Skeletal muscle tissue (tissue), 4 donors: ENCODE results near the gene RASD1. TPM values are rescaled to one million over a fixed set of nuclear protein-coding genes. Genes with fewer than 3 reads are reported as not detected.

Source experiments
- H3K27ac ChIP-seq: one replicate; pipeline ENCODE4 v1.7.0; 2013; ENCODE audit warnings: mild to moderate bottlenecking, low read depth, low read length, inconsistent platforms
- H3K27me3 ChIP-seq, 3 donors: one replicate each; pipeline ENCODE4 v1.7.0; 2013; ENCODE audit warnings: low read length in 3 of 3; ENCODE audit not compliant: control insufficient read depth in 3 of 3, insufficient read depth in 3 of 3
- H3K36me3 ChIP-seq, 3 donors: one replicate each; pipeline ENCODE4 v1.7.0; 2013; ENCODE audit warnings: low read length in 3 of 3; ENCODE audit not compliant: control insufficient read depth in 3 of 3, insufficient read depth in 3 of 3
- H3K4me1 ChIP-seq, 3 donors: one replicate each; pipeline ENCODE4 v1.7.0; 2013; ENCODE audit warnings: low read length in 3 of 3, mild to moderate bottlenecking in 3 of 3; ENCODE audit not compliant: control insufficient read depth in 3 of 3, insufficient read depth in 3 of 3
- H3K4me3 ChIP-seq, 3 donors: one replicate each; pipeline ENCODE4 v1.7.0; 2013; ENCODE audit warnings: low read length in 3 of 3
- H3K9ac ChIP-seq, 3 donors: one replicate each; pipeline ENCODE4 v1.7.0; 2013; ENCODE audit warnings: low read length in 3 of 3, mild to moderate bottlenecking in 3 of 3, moderate library complexity in 2 of 3, low read depth in 1 of 3
- H3K9me3 ChIP-seq, 3 donors: one replicate each; pipeline ENCODE4 v1.7.0; 2013; ENCODE audit warnings: low read length in 3 of 3; ENCODE audit not compliant: control insufficient read depth in 3 of 3
- total RNA-seq: library from RNA; depleted of rRNA; stranded (reverse); fragments of >200 nt; gene quantifications from one replicate; pipeline ENCODE4 v1.2.3, GENCODE V29; 2014
- donor health status: Osteomylitis.

The RASD1 gene
- total RNA-seq, 1 donor from 2014 or later = 4.2 TPM

- no peak overlapping the region for H3K9ac ChIP-seq
- no peaks in the 10 kb centered on the region for H3K27me3 ChIP-seq
- H3K36me3 ChIP-seq = peaks cover 0 to 3% (median 3%) of the 10 kb centered on the region in 3 donors
- H3K4me1 ChIP-seq = peaks cover 0 to 4% (median 0%) of the 10 kb centered on the region in 3 donors
- no peak overlapping the region for H3K27ac ChIP-seq
- H3K4me3 ChIP-seq = no peak overlapping the region
- H3K9me3 ChIP-seq = no peaks in the 10 kb centered on the region
Observed at GRCh38 chr17:17518951-17519350, 22.8 kb upstream of the RASD1 start.

DNA sequence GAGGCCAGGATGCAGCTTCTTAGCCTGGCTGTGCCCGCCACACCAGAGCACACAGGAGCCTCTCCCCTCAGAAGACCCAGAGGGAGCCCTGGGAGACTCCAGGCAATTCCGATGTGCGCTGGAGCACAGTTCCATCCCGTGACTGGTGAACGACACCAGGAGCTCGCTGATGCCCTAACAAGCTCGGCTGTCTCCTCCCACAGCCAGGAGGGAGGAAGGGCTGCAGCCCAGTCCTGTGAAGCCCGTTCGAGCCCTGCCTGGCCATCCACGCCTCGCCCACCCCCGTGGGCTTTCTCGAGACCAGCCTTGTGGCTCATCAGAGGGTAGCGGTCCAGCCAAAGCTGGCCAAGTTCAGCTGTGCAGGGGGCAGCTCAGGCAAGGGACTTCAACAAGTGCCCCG lies 21.8 kb upstream of the RASD1 start:
- peaks cover 0 to 3% (median 3%) of the 10 kb centered on the region in 3 donors for H3K36me3 ChIP-seq
- H3K27me3 ChIP-seq = no peaks in the 10 kb centered on the region
- peaks cover 0 to 4% (median under 1%) of the 10 kb centered on the region in 3 donors for H3K4me1 ChIP-seq
- H3K9me3 ChIP-seq = no peaks in the 10 kb centered on the region
- H3K9ac ChIP-seq = no peak overlapping the region
- no peak overlapping the region for H3K27ac ChIP-seq
- H3K4me3 ChIP-seq = no peak overlapping the region

GRCh38 chr17:17516941-17517720 lies 20.9 kb upstream of the RASD1 start:
- Histone ChIP-seq H3K4me1 (peaks cover 3 to 9% (median 8%) of the 10 kb centered on the region in 3 donors), H3K9me3 (no peaks in the 10 kb centered on the region), H3K27me3 (no peaks in the 10 kb centered on the region), H3K27ac (peak overlapping the region; percentile 70), H3K9ac (no peak overlapping the region), H3K4me3 (no peak overlapping the region), H3K36me3 (peaks cover 0 to 3% (median 3%) of the 10 kb centered on the region in 3 donors)

- Histone ChIP-seq H3K4me1 (peaks cover 8 to 16% (median 12%) of the 10 kb centered on the region in 3 donors), H3K9ac (no peak overlapping the region), H3K4me3 (no peak overlapping the region), H3K36me3 (peaks cover 0 to 2% (median 0%) of the 10 kb centered on the region in 3 donors), H3K27me3 (no peaks in the 10 kb centered on the region), H3K27ac (peak overlapping the region; percentile 70), H3K9me3 (no peaks in the 10 kb centered on the region)
Observed at GRCh38 chr17:17515934-17516930, 20.0 kb upstream of the RASD1 start.

DNA sequence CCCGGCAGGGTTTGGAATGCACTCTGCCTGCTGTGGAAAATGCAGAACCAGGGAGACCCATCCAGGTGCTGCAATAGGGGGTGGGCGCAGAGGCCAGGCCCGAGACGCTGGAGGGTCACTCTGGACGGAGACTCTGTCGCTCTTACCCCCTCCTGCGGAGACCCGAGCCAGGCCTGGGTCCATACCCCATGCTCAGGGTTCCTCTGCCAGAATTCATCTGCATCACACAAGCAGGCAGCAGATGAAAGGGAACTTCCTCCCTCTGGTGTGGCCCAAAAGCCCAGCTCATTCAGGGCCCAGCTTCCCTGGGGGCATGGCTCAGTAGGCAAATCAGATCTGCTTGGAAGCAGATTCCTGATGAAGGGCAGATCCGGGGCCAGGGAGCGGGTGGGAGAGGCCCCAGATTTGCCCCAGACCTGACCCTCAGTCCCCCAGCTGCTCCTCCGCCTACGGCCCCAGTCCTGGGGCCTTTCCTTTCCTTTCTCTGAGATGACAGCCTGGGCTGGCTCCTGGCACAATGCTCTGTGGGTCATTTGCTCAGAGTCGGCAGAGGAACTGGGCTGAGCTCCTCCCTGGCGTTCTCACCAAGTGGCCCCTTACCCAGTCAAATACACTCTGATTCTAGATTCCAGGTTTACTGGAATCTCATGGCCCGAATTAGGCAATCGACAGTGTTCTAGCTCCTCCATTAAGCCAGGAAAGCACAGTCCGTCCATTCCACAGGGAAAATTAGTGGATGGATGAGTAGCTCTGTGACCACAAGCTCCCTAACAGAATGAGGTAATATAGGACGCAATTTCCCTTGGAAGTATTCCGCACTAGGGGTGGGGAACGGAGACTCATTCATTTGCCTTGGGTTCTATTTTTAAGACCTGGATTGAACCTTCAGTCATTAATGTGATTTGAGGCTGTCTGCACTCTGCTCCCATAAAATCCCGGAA lies 19.1 kb upstream of the RASD1 start:
- Histone ChIP-seq H3K9ac (peak overlapping the region in 2 of 3 donors; percentile 25 to 43), H3K27me3 (no peaks in the 10 kb centered on the region), H3K36me3 (no peaks in the 10 kb centered on the region), H3K4me1 (peaks cover 8 to 26% (median 12%) of the 10 kb centered on the region in 3 donors), H3K4me3 (no peak overlapping the region), H3K27ac (peak overlapping the region; percentile 70), H3K9me3 (no peaks in the 10 kb centered on the region)

GRCh38 chr17:17514361-17514992 lies 18.3 kb upstream of the RASD1 start:
- Histone ChIP-seq H3K27ac (peak overlapping the region; percentile 70), H3K9me3 (no peaks in the 10 kb centered on the region), H3K27me3 (no peaks in the 10 kb centered on the region), H3K4me1 (peaks cover 8 to 26% (median 12%) of the 10 kb centered on the region in 3 donors), H3K9ac (no peak overlapping the region), H3K36me3 (no peaks in the 10 kb centered on the region), H3K4me3 (no peak overlapping the region)

- Histone ChIP-seq H3K27me3 (no peaks in the 10 kb centered on the region), H3K9ac (no peak overlapping the region), H3K9me3 (no peaks in the 10 kb centered on the region), H3K4me3 (no peak overlapping the region), H3K27ac (no peak overlapping the region), H3K36me3 (no peaks in the 10 kb centered on the region), H3K4me1 (peaks cover 8 to 26% (median 12%) of the 10 kb centered on the region in 3 donors)
Observed at GRCh38 chr17:17513626-17514025, 17.4 kb upstream of the RASD1 start.

DNA sequence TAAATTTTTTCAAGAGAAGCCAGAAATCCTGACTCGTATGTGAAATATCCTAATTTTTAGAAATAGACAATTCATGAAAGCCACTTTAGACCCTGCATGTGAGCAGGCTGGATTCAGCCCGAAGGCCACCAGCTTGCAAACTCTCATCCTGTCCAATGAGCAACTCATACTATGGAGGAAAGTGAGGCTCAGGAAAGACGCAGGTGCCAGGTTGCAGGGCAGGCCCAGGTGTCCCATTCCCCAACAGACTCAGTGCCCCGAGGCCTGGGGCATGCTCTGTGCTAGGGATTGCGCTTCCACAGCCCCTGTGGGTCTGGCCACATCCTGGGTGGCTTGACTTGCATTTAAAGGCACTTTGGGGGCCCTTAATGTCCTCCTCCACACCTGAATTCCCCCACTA lies 16.7 kb upstream of the RASD1 start:
- Histone ChIP-seq H3K9me3 (no peaks in the 10 kb centered on the region), H3K4me1 (peaks cover 8 to 29% (median 12%) of the 10 kb centered on the region in 3 donors)

More for the DNA sequence above, 16.7 kb upstream of the RASD1 start:
- Histone ChIP-seq H3K27me3 (no peaks in the 10 kb centered on the region), H3K9ac (no peak overlapping the region), H3K36me3 (no peaks in the 10 kb centered on the region), H3K27ac (no peak overlapping the region), H3K4me3 (no peak overlapping the region)
